HG03039 (cell line): ENCODE measurements around the gene THPO.

Experiments used
- ATAC-seq: cut with Tn5 transposase; IDR thresholded peaks from one replicate; pipeline ENCODE4 v1.9.1; 2021; ENCODE audit warnings: mild to moderate bottlenecking, moderate library complexity; ENCODE audit not compliant: unreplicated experiment

THPO gene

DNA sequence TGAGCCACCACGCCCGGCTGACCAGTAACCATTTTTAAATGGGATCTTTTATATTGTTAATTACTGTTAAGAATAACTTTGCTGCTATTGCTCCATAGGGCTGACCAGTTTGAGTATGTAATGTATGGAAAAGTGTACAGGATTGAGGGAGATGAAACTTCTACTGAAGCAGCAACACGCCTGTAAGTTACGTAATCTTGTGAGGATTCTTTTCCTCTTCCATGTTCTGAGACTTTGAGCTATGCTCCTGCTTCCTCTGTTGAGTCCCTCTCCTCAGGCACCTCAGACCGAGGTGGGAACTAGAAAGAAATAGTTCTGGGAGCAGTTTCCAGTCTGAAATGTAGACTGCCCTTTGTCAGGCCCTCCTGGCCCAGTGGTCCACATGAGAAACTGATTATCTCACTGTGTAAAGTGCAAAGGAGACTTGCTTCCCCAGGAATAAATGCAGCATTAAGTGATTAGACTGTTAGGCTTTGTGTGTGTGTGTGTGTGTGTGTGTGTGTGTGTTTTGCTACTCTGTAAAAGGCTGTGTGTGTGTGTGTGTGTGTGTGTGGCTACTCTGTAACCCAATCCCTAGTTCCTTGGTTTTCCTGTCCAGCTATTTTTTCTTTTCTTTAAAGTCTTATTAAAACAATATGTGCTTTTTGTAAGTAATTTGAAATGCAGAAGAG is 11.3 kb downstream of the THPO start:
- ATAC-seq: no peak

DNA sequence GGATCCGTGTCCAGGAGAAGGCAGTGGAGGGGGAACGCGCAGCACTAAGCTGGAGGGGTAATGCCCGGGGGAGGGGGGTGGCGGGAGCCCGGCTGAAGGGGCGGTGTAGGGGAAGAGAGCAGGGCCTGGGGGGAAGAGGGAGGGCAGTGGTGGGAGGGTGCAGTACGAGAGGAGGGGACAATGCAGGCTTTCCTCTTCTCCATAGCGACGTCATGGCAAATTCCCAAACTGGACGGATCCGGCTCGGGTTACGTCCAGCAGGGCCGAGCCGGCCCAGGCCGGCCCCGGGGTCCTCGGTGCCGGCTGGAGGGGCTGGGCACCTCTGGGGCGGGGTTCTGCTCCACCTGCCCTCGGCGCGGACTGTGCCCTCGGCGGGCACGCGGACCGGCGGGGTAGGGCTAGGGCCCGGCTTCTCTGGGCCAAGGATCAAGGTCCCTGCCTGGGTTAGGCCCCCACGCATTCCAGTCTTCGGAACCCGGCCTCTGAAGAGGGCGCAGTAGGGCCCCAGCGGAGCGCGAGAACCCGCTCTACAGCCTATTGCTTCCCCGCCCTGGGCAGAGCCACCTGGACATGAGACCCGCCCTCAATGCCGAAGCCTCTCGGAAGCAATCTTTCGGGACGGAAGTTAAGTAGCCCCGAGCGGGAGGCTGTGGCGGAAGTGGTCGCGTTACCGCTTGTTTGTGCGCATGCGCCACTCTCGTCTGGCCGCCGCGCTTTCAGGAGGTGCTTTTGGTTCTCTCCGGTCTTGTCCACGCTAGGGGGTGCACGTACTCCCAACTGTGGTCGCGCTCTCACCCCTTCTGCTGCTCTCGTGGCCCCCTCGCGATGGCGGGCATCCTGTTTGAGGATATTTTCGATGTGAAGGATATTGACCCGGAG is 15.1 kb downstream of the THPO start:
- ATAC-seq: peak; percentile 71

DNA sequence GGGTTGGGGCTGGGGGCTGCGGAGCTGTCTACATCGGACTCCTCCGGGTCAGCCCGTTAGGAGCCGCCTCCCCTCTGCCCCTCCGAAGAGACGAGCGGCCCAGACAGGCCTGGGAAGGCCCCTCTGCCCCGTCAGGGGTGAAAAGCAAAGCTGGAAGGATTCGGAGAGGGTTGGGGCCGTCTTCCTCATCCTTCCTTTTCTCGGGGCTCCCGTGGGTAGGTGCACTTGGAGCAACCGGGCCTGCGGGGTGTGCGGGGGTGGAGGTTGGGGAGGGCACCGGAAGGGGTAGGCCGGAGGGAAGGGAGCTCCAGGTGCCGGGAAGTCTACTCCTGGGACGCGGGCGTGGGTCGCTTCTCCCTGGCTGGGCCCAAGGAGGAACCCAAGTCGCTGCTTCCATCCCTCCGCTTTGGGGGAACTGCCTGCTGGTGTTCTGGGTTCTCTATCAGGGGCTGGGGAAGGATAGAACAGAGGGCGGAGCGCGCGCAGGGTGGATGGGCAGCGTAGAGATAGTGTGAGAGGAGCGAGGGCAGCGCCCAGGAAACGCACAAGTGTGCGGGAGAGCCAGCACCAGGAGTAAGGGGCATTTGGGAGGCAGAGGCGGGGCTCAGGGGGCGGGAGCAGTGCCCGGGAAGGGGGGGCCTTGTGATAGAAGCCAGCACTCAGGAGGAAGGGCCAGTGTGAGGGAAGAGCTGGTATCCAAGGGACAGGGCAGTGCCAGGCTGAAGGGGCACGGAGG is 15.9 kb downstream of the THPO start:
- ATAC-seq: no peak

DNA sequence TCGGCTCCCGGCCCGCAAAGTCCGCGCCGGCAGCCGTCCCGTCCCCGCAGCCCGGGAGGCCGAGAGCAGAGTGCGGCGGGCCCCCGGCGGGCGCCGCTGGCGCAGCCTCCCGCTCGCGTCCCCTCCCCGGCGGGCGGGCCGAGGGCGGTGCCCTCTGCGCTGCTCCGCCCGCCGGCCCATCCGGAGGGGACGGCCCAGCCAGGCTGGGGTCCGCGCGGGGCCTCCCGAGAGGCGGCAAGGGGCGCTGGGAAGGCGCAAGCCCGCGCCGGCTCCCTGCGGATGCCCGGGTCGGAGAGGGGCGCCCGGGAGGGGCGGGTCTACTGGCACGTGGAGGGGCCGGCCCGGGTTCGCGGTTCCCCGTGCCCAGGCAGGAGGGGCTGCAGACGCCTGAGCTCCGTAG is 16.5 kb downstream of the THPO start, which contains the start of the genes CLCN2 and POLR2H:
Gene CLCN2, minus strand, starts transcription at position 74 of the 400 bp plus-strand sequence. CDS start 126 bp downstream, outside the sequence.
Gene POLR2H, plus strand, starts transcription at position 179 of the 400 bp plus-strand sequence. CDS start 1,783 bp downstream, outside the sequence.
- ATAC-seq: peak; percentile 33

DNA sequence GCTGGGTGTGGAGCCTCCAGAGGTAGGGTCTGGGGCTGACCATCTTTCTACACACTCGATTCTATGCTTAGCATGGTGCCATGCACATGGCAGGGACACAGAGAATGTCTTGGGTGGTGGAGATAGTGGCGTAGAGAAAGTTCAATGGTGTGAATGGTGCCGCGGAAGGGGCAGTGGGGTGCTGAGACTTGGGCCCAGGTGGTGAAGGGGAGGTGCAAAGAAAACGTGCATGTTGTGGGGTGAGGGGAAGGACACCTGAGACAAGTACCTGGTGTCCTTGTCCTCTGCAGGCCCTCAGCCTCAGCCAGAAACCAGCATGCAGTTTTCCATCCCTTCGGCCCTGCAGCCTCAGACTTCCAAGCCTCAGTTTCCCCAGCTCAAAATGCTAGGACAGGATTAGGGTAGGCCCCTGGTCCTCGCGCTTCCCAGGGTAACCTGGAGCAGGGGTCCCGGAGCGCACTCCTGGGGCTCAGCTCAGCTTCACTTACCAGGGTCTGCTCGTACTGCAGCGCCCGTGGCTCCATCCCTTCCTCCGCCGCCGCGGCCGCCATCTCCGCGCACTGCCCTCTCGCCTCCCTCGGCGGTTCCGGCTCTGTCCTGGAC is 17.0 kb downstream of the THPO start:
- ATAC-seq: peak; percentile 0

DNA sequence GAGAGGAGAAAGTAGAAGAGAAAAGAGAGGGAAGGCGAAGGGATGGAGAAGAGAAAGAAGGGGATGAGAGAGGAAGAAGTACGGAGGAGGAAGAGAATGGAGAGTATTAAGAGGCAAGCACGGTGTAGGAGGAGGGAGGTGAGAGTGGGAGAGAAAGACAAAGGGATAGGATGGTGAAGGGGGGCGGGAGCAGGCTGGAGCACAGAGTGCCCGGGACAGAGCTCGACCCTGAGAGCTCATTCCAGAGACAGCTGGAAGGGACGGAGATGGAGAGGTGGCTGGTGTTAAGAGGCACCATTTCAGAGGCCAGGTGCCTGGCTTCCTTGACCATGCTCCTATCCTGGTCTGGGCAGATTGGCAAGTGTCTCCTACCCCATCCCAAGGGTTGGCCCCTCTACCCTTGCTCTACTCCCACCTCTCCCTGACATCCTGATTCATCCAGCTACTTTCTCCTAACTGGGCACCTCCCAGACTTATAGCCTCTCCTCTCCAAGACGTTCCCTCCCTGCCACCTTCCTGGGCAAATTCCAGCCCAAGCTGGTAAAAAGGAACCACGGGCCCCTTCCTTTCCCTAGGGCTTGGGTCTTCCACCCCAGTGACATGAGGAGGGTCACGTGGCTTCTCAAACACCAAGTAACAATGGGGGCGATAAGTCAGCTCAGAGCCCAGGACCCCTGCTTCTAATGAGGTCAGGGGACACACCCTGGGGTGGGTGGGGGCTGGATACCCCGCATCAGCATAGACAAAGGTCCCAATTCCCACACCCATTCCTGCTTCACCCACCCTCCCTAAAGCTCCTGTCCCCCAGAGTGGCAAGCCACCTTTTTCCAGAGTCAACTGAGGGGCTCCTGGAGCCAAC is 17.7 kb downstream of the THPO start:
- no peak for ATAC-seq

DNA sequence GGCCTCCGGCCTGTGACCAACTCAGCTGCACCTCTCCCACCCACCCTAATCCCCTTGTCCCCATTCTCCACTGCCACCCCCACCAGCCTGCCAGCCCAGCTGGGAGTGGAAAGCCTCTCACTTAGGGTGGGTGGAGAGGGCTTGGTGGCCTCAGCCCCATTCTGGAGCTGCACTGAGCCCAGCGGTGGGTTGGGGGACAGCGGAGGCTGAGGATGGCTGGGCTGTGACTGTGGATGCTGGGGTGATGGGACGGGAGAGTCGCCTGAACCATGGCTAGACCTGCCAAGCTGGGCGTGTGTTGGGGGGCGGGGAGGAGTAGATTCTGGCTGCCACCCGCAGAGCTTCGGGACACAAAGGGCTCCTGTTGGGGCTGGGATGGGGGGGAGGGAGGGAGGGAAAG is 18.4 kb downstream of the THPO start:
- no peak for ATAC-seq

DNA sequence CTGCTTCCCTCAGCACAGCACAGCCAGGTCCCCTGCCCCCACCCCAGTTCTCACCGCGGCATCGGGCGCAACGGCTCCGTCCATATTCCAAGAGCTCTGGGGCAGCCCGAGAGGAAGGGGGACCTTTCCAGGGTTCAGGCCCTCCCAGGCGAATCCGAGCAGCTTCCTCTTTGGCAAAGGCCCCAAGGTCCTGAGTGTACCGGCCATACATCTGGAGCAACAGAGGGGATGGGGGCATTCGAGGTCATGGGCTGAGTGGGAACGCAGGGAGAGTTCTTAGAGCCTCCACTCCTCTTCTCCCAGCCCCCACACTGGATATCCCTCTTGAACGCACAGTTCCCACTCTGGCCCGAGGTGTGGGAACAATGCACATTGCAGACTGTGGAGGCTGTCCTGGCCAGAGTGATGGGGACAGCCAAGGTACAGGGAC is 19.1 kb downstream of the THPO start:
- ATAC-seq: no peak

DNA sequence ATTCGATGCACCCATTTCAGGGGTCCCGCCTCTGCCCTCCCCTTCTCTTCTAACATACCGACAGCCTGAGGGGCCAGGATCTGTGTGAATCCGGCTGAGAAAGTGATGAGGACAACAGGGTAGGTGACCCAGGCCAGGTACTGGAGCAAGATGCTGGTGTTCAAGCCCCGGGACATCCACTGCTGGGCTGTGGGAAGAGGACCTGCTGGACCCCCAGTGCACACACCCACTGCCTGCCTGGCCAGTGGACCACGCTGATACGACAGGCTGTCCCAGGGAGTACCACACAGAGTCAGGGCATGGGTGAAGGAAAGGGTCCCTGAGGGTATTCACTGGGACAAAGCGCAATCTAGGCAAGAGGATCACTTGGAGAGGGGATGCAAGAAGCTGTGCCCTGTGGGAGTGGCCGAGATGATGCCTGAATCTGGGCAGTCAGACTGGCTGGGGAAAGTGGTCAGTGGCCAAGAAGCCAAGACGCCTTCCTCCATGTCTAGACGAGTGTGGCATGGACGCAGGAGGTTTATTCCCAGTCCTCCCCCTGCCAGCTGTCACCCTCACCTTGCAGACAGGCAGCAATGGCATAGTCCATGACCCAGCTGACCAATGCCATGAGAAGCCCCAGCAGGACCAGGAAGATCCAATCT is 19.8 kb downstream of the THPO start:
- ATAC-seq: no peak

DNA sequence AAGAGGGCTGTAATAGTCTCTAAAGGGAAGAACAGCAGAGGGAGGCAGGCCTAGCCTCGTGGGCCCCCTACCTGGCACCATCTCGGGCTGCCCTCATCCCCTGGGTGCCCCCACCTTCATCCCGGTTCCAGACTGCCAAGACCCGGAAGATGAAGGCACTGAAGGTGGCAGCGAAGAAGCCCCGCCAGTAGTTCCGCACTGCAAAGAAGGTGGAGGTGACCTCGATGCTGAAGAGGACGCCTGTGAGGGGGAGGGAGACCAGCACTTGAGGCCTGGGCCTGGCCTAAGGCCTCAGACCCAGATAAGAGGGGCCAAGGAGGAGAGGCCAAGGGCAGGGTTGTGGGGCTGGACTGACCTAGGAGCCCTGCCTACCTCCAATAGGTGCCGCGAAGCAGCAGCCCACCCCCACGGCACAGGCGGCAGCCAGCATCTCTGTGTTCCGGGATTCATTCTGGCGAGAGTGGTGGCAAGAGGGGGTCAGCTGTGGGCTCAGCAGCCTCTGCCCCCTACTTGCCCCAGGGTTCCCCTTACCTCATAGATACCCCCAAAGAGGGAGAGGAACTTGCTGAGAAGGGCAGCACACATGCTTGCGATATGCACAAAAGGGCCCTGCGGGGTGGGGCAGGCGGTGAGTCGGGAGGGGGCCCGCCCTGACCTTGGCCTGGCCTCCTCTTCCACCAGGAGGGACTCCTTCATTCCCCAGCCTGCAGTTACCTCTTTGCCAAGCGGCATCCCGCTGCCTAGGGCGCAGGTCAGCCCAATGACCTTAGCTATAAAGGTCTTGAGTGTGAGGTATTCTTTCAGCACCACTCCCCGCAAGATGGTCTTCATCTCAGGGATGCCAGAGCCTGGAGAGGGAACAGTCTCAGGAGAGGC is 20.5 kb downstream of the THPO start:
- no peak for ATAC-seq

DNA sequence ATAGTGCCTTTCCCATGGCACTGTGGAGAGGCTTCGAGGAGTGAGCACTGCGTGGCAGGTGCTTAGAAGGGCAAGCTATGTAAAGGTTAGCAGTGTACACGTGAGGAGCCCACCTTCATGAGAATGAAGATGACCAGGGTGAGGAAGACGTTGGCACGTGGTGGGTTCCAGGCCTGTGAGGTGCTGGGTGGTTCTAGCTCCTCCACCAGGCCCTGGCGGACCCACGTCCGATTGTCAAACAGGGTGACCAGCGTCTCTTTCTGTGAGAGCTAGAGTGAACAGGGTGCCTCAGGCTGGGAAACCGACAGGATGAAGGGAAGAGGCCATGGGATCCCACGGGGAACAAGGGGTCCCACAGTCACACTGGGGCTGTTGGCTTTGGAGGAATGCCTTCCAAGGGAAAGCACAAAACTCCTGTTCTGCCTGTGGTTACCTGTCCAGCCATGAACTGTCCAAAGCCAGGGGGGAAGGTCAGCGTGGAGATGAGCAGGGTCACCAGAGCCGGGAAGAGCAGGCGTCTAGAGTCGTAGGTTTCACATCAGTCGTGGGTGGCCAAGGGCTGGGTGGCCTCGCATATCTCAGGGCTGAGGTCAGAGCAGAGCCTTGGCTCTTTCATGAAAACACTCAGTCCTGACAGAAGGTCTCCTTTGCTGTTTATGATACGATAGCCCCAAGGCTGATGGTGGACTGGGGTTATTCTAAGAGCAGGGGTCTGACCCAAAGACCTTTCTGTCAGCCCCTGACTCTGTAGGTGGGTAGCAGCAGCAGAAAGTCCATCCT is 22.6 kb downstream of the THPO start:
- ATAC-seq: no peak

DNA sequence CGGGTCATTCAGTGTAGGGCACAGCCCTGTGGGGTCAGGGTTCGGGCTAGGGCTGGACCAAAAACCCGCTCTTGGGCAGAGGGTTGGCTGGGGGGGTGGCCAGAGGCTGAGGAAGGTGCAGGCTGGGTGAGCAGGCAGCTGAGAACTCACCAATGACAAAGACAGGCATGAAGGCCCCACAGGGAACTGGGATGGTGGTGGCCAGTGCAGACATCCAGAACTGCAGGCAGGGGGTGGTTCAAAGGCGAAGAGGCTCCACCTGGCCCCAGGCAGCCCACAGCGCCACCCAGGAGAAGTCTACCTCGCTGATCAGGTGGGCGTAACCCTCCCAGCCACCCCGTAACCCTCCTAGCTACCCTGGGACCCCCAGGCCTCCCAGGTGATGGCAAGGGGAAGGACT is 23.3 kb downstream of the THPO start:
- ATAC-seq: no peak

DNA sequence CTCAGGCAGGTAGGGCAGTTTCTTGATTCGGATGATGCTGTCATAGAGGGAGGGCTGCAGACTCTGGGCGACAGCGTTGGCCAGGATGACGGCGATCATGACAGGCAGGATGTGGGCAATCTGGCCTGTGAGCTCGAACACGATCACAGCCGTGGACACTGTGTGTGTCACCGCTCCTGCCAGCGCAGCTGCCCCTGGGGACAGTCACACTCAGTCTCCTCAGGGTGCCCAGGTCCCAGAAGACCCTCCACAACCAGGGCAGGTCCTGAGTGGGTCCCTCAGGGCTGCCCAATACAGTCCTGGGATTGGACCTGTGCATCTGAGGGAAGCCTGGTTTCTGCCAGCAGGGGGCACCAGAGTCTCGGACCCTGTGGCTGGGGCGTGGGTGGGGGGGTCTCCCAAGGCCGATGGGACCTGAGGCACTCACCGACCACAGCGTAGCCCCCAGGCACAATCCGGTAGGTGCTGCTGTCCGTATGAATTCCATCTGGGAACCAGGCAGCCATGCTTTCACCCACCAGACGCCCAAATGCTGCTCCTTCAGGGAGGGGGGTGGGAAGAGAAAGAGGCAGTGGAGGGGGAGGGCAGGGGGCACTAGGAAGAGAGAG is 23.8 kb downstream of the THPO start:
- no peak for ATAC-seq

DNA sequence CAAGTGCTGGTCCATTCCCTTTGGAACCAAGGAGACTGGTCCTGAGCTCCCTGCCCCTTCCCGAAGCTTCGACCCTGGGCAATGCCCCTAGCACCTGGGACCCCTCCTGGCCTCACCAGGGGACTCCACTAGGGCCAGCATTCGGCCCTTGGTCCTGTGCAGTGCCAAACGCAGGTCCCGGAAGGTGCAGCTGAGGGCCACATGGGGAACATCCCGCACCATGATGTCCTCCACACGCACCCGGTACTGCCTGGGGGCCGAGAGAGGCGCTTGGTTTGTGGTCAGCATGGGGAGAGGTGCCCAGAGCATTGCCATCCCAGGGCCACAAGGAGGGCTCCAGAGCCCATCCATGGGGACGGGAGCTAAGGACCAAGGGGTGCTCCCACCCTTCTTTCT is 24.5 kb downstream of the THPO start:
- ATAC-seq: no peak

DNA sequence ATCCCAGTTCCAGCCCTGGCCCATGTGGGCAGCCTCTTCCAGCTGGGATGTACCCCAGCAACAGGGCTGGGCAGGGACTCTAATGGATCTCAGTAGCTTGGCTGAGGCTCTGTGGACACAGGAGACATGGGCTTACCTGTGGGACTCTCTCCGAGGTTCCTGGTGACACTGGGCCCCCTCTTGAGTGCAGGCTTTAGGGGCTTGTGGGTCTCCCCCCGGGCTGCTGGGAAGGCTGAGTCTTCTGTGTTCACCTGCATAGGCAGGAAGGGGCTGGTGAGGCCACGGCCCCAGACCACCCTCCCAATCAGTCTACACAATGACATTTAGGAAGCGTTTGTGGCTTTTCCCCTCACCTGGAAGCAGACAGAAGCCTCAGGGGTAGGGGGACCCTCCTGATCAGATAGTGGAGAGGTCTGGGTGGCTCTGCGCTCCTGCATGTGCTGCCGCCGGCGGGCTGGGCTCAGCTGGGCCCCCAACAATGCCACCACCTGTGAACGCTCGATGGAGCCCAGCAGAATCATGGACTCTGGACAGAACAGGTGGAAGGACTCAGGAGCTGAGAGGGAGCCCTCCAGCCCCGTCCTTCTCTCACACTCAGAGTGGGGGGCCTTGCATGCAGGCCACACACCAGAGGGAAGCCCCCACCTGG is 25.0 kb downstream of the THPO start:
- no peak for ATAC-seq

DNA sequence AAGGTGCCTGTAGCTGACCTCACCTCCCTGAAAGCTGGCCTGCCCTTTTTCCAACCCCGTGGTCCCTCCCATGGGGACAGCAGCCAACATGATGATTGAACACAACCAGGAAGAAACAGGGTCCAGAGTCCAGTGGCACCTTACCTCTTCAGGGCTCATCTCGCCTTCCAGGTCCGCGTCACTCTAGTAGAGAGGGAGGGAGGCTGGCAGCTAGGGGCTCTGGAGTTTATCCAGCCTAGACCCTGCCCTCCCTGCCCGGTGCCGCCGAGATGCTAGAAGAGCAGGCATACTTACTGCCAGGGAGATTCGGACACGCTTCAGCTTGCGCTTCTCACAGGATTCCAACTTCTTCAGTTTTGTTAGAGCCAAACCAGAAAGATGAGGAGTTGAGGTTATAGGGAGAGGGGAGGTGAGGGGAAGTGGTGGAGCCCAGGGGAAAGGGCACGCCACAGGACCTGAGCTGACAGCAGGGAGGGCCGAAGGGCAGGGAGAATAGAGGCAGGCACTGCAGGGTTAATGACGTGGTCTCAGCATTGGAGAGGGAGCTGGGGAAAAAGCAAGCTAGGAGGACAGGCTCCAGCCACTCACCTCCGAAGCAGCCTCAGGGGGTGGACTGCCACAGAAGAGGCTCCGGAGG is 25.7 kb downstream of the THPO start:
- no peak for ATAC-seq
